HG02623 (cell line): ENCODE data around the gene HERPUD1.
"Not testable (repeated sequence)": the region's sequence is repeated elsewhere in the genome, so short reads cannot be mapped to it uniquely, and the experiment has no call there.

Experiments used
- ATAC-seq: cut with Tn5 transposase; IDR thresholded peaks from one replicate; pipeline ENCODE4 v1.9.1; 2021; ENCODE audit warnings: moderate library complexity; ENCODE audit not compliant: unreplicated experiment

Gene HERPUD1

GRCh38 chr16:56977823-56978430, 46.0 kb downstream of the HERPUD1 start:
- no peak for ATAC-seq

GRCh38 chr16:56980201-56980535, 48.2 kb downstream of the HERPUD1 start:
- no peak for ATAC-seq

DNA sequence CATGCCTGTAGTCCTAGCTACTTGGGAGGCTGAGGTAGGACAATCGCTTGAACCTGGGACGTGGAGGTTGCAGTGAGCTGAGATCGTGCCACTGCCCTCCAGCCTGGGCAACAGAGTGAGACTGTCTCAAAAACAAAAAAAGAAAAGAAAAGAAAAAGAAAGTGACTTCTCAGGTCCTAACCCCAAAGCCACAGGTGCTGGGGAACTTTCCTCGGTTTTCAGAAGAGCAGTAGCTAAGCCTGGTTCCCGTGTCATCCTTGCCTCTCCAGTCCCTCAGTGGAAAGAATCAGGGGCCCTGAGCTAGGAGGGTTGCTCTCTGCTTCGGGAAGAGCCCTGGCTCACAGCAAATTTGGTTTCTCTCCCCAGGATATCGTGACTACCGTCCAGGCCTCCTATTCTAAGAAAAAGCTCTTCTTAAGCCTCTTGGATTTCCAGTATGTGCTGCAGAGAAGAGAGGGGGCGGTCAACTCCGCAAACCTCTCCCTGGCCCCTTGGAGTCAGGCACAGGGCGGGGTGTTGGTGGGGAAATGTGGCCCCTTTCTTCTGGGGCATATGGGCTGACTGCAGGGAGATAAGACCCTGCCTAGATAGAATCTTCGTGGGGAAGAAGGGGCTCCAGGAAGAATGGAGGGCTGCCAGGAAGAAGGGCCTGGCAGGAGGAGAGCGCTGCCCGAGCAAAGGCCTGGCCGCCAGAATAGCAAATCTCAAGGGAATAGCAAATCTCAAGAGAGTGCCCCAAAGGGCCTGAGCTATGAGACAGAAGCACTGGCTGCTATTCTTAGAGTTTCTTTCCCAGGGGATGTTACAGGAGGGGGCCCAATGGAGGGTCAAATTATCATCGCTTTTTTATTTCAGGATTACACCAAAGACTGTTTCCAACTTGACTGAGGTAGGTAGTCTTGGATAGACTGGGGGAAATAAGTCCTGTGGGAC, 49.1 kb downstream of the HERPUD1 start:
- no peak for ATAC-seq

DNA sequence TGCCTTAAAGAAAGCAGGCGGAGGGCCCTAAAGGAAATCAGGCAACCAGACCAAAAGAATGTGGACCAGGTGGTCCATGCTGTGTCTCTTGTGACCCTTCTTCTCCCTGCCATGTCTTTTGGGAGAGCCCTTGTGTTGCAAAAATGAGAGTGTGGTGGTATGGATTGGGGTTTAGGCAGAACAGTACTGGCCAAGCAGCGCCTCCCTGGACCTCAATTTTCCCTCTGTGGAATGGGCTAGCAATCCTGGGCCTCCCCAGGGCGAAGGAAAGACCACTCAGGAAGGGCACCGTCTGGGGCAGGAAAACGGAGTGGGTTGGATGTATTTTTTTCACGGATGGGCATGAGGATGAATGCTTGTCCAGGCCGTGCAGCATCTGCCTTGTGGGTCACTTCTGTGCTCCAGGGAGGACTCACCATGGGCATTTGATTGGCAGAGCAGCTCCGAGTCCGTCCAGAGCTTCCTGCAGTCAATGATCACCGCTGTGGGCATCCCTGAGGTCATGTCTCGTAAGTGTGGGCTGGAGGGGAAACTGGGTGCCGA, 49.9 kb downstream of the HERPUD1 start:
- ATAC-seq, result no peak

- no peak for ATAC-seq
Measured at GRCh38 chr16:56982695-56983094, 50.8 kb downstream of the HERPUD1 start.

GRCh38 chr16:56983211-56983751, 51.3 kb downstream of the HERPUD1 start:
- ATAC-seq, result no peak

GRCh38 chr16:56984639-56985038, 52.7 kb downstream of the HERPUD1 start:
- no peak for ATAC-seq

- no peak for ATAC-seq
Measured at GRCh38 chr16:56985288-56985961, 53.5 kb downstream of the HERPUD1 start.

GRCh38 chr16:56985962-56986360, 54.0 kb downstream of the HERPUD1 start:
- ATAC-seq, result no peak

GRCh38 chr16:56986361-56986760, 54.4 kb downstream of the HERPUD1 start:
- ATAC-seq, result no peak

GRCh38 chr16:56986908-56987307, 55.0 kb downstream of the HERPUD1 start:
- ATAC-seq, result not testable (repeated sequence)

DNA sequence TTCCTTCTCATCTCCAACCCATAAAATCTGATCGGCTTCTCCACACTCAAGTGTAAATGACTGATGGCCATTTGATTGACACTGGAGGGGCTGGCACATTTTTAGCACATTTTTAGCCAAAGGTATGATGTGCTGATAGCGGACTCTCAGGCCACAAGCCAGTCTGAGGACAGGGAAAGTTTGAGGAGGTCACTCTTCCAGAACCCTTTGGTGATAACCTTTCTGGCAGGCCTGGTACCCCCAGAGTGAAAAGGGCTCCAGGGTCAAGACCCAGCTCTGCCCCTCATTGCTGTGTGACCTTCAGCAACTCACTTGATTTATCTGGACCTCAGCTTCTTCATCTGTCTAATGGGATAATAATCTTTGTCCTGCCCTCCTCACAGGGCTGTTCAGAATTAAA, 55.8 kb downstream of the HERPUD1 start:
- no peak for ATAC-seq

DNA sequence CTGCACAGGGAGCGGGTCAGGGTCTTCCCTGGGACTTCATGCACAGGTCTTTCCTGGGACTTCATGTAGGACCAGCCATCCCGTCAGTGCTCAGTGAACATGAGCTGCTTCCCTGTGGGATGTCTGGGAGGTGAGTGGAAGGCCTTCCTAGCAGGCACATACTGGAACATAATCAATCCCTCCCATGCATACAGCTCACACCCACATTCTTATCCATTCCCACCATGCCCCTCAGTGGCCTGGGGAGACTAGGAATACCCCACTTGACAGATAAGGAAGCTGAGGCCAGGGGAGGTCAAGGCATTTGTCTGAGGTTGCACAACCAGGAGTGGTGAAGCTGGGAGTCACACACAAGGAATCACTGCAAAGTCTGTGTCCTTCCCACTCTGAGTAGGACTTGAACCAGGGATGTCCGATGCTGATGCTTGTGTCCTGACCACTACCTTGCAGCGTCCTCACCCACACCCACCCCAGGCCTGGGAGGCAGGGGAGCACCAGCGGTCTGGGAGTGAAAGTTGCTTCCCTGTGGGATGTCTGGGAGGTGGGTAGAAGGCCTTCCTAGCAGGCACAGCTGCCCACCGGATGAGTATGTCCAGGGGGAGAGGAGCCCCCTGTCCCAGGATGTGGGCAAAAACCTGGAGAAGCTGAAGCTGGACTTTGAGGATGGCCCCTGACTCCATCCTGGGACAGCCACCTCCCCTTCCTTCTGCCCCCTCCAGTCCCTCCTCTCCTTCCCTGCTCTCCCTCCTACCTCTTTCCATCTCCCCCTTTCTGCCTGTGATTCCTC, 56.4 kb downstream of the HERPUD1 start:
- no peak for ATAC-seq

- peak; percentile 69 for ATAC-seq
Measured at GRCh38 chr16:56988948-56989945, 57.3 kb downstream of the HERPUD1 start, which contains the start of gene NLRC5. TSS of gene NLRC5 (plus strand) at chr16:56989557. CDS start at chr16:57020713, 31,156 bp downstream.

- no peak for ATAC-seq
Measured at GRCh38 chr16:56989988-56990387, 58.0 kb downstream of the HERPUD1 start.

DNA sequence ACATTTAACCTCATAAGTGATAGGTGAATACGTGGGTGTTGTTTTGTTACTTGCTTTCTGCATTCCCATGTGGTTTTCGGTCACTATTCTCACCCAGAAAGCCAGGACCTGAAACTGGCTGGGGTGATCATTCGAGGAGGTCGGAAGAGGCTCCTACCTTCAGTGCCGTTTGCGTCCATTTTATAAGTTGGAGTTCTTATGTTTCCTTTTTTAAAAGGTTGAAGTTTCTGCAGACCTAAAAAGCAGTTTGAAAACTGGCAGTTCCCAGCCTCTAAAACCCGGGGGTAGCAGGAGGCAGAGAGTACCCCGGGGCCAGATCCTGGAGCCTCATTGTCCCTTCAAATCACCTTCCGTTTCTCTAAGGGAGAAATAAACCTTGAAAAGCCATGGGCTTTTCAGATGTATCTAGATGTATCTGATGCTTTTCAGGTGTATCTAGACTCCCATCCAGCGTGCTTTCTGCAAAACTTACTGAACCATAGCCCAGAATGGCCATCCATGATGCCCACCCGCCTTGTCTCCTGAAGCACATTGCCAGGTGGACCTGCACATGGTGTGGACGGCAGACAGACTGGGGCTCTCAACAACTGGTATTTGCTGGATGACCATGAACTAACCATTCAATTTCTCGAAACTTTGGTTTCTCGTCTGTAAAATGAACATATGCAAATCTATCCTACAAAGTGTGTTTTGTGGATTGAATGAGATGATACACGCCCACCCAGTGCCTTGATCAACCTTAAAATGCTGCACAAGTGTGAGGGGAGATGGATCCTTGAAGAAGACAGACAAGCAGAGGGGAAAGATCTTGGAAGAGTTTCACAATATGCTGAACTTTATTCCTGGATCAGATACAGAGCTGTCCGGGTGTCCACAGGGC, 58.7 kb downstream of the HERPUD1 start:
- no peak for ATAC-seq

DNA sequence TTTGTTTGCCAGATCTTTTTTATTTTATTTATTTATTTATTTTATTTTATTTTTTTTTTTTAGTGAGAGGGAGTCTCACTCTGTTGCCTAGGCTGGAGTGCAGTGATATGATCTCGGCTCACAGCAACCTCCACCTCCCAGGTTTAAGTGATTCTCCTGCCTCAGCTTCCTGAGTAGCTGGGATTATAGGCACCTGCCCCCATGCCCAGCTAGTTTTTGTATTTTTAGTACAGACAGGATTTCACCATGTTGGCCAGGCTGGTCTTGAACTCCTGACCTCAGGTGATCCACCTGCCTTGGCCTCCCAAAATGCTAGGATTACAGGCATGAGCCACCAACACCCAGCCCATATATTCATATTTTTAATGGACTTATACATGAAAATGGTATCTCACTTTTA, 60.5 kb downstream of the HERPUD1 start:
- not testable (repeated sequence) for ATAC-seq

- no peak for ATAC-seq
Measured at GRCh38 chr16:56993204-56993603, 61.3 kb downstream of the HERPUD1 start.
